ENCODE results near the gene TSPO2.

DNA sequence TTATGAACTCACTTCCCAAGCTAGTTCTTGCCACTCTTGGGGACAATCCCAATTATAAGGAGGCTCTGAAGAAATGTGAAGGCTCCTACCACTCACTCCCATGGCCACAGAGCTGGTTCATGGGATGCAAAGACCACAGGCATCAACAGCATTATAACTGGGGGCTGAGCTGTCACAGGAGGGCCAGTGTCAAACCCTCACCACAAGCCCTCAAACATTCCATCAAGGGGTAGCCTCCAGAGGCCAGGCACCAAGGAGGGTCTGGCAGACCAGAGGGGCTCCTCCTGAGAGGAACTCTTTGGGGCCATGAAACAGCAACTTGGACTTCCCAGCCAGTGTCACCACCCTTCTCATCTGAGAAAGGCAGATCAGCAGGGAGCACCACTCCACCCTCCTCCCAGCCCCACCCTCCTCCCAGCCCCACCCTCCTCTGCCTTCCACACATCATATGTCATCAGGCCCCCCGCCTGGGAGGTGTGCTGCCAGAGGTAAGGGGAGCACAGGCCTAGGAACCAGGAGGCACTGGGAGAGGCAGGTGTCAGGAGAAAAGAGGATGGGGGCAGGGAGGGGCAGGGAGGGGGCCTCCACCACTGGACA is 1.2 kb upstream of the TSPO2 start:
- TF ChIP-seq SUZ12 (IDR thresholded peaks at IDR 0.05; ENCODE audit: extremely low read depth, insufficient read depth, insufficient read length) (no peak), YY1 (IDR thresholded peaks at IDR 0.05; ENCODE audit: insufficient read depth, insufficient read length) (no peak)

All from NT2/D1 (cell line).